GM21526 (cell line): ENCODE data around the gene RBM33.

Experiments
- ATAC-seq: cut with Tn5 transposase; IDR thresholded peaks from one replicate; pipeline ENCODE4 v1.9.1; 2021; ENCODE audit warnings: moderate library complexity; ENCODE audit not compliant: unreplicated experiment, low FRiP score

Gene RBM33

GRCh38 chr7:155715111-155715805 is 70.8 kb downstream of the RBM33 start:
- no peak for ATAC-seq

GRCh38 chr7:155717010-155717744 is 72.7 kb downstream of the RBM33 start:
- no peak for ATAC-seq

GRCh38 chr7:155721056-155721455 is 76.6 kb downstream of the RBM33 start:
- no peak for ATAC-seq

GRCh38 chr7:155722118-155722517 is 77.7 kb downstream of the RBM33 start:
- ATAC-seq, result peak; percentile 51

- ATAC-seq, result no peak
These were observed 78.5 kb downstream of the RBM33 start for GRCh38 chr7:155722936-155723335.

DNA sequence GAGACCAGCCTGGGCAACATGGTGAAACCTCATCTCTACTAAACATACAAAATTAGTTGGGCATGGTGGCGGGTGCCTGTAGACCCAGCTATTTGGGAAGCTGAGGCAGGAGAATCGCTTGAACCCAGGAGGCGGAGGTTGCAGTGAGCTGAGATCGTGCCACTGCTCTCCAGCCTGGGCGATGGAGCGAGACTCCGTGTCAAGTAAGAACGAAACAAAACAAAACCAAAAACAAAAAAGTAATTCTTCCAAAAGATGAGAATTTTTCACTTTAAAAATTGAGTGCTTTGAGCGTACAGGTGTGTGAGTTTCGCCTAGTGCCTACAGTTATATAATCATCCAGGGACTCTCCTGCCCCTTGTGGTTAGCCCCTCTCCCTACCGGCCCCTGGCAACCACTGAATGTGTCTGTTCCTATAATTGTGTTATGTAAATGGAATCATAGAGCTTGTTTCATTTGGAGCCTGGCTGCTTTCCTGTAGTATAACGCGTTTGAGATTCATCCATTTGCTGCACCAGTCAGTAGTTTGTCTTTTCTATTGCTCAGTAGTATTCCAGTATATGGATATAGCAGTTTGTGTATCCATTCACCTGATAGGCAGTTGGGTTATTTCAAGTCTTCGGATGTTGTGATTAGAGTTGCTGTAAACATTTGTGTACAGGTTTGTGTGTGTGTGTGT is 80.0 kb downstream of the RBM33 start:
- peak; percentile 55 for ATAC-seq

- no peak for ATAC-seq
These were observed 80.5 kb downstream of the RBM33 start for GRCh38 chr7:155725006-155725355.

DNA sequence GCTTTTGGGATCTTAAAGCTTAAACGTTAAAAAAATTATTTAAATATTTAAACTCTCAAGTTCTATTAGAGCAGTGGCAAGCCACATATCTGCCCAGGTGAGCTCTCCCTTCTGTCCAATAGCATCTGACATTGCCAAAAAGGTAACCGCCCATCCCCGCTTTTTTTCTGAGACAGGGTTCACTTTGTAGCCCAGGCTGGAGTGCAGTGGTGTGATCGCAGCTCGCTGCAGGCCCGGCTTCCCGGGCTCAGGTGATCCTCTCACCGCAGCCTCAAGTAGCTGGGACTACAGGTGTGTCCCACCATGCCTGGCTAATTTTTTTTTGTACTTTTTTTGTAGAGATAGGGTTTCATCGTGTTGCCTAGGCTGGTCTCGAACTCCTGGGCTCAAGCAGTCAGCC is 83.2 kb downstream of the RBM33 start:
- no peak for ATAC-seq

GRCh38 chr7:155728116-155728515 is 83.7 kb downstream of the RBM33 start:
- ATAC-seq, result no peak

GRCh38 chr7:155729847-155730246 is 85.4 kb downstream of the RBM33 start:
- ATAC-seq, result no peak

DNA sequence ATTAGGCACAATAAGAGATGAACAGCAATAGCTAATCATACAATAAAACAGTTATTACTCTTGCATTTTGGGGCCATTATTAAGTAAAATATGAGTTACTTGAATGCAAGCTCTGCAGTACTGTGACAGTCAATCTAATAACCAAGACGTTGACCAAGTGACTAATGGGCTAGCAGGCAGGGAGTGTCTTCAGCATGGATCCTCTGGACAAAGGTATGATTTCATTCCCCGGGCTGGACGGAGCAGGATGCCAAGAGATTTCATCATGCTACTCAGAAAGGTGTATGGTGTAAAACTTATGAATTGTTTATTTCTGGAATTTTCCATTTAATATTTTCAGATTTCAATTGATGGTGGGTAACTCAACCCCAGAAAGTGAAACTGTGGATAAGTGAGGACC is 86.9 kb downstream of the RBM33 start:
- ATAC-seq, result no peak

DNA sequence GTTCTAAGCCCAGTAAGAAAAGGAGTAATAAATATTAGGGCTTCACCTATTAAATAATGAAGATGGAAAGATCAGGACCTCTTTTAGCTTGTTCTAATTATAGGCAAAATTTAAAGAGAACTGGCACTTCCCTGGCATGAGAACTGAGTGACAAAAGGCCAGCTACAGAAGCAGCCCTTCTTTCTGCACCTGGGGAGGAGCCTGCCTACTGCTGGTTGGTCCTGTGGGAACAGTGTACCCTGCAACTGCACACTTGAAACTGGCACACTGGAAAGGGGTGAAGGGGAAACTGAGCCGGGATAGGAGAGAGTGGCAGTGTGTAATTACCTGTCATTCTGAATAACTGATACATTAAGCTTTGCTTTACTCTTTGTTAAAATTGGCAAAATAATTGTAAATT is 87.4 kb downstream of the RBM33 start:
- no peak for ATAC-seq

DNA sequence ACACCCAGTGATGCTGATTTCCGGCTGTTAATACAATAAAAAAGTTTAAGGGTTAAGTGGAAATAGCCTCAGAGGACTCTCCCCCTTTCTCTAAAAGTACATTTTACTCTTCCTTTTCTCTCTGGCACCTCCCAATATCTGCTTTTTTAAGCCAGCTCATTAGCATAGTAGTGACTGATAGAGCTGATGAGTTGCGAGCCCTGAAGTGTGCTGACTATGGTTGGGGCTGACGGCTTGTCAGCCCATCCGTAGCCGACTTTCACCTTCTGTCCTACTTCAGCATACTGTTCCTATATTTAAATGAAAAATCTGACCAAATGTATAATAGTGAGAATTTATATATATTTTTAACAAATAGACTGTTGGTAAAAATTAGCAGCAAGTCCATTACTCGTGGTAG is 87.8 kb downstream of the RBM33 start:
- ATAC-seq, result no peak

DNA sequence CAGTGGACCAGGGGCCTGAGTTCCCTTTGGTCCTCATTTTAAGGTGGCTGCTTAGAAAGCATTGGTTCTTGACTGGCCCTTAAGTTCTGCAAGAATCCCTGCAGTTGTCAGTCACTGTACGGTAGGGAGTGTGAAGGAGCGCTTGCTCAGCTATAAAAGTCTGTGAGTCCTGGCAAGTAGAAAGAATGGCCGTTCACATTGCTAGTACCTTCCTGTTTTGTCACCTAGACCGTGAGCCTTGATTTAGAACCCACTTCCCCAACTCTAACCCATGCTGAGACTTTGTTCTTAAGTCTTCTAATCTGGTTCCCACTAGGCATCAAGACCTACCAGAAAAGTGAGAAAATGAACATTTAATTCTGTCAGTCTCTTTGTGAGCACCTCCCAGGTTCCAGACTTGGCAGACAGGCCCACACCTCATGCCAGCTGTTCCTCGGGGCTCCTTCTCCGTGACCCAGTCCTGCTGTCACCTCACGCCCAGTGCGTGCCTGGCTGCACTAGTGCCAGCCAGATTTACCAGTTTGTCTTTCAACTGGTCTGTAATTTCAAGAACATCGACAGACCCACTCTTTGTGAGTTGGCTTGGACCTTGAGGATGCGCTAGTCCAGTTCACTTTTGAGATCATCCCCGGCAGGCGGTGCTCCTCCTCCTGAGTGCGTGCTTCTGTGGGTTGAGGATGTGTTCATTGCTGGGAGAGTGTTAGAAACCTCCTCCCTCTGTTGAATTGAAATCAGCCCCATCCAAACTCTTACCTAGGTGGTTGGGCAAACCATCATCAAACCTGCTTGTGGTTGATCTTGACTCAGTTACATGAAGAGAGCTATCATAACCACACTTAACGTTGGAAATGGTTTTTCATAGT is 89.4 kb downstream of the RBM33 start:
- no peak for ATAC-seq

DNA sequence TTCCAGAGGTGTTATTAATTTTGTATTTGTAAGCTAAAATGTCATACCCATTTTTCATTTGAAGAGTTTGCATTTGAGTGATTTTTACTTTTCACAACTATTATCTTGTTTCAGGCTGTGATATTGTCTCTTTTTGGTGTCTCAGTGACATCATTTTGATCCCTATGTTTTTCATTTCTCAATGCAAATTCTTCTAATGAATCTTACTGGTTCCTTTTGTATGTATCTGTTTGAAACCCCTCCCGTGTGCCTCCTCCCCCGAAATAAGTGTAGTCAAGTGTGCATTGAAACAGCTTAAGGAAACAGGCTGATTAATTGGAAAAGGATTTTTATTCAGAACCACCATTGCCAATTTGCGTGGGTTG is 90.0 kb downstream of the RBM33 start:
- ATAC-seq, result no peak

GRCh38 chr7:155735442-155736115 is 91.1 kb downstream of the RBM33 start:
- no peak for ATAC-seq

- ATAC-seq, result no peak
These were observed 93.1 kb downstream of the RBM33 start for GRCh38 chr7:155737590-155737989.

DNA sequence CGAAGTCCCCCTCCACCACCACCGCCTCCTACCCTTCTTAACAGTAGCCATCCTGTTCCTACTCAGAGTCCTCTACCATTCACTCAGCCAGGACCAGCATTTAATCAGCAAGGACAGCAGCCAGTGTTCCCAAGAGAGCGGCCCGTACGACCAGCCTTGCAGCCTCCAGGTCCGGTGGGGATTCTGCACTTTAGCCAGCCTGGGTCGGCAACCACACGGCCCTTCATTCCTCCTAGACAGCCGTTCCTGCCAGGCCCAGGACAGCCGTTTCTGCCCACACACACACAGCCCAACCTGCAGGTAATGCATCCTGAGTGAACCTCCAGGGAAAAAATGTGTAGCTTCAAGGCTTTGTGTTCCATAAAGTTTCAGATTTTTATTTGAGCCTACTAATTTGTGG is 93.6 kb downstream of the RBM33 start:
- no peak for ATAC-seq

DNA sequence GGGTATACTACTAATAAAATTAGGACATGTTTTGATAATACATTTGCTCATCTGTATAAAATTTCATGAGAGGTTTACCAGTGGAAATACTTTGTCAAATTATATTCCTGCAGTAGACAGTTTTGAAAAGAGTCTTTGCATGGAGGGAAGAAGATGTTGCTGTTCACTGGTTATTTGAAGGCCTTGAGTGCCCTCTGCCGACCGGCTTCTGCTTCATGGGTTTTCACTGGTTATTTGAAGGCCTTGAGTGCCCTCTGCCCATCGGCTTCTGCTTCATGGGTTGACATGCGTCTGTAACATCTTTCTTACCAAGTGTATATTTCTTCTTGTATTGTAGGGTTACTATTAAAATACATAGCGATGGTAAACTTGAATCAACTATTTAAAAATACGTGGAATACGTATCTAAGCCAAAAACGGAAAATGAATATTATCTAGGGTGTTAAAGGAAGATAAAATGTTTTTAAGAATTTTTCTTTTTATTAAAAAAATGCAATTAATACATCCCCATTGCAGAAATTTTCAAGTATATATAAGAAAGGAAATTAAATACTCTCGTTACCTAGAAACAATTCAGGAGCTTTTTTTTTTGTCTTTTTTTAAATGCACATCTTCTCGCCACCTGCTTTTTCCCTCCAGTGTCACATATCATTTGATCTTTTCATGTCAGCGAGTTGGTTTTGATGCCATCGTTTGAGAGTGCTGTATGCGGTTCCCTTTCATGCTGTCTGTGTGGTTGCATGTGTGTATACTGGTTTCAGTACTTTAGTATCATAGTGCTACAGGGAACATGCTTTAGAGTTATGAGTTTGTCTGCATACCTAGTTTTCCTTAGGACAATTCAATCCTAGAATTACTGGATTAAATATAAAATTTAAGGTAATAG is 94.4 kb downstream of the RBM33 start:
- ATAC-seq, result no peak
